AG20443 (cell line): Measurements from ENCODE around the gene RPL36.
"Not testable (repeated sequence)": the region's sequence is repeated elsewhere in the genome, so short reads cannot be mapped to it uniquely, and the experiment has no call there.

Experiments used
- DNase-seq: peaks from one replicate; pipeline ENCODE4 v3.0.0; 2012; ENCODE audit warnings: low spot score, mixed read lengths

The RPL36 gene

GRCh38 chr19:5674714-5675113 is 15.4 kb upstream of the RPL36 start:
- DNase-seq: no peak

- no peak for DNase-seq
These were observed 13.9 kb upstream of the RPL36 start for GRCh38 chr19:5676105-5676771.

- DNase-seq: no peak
These were observed 13.4 kb upstream of the RPL36 start for GRCh38 chr19:5676772-5677105.

GRCh38 chr19:5677136-5677535 is 13.0 kb upstream of the RPL36 start:
- DNase-seq: no peak

- DNase-seq: no peak
These were observed 12.5 kb upstream of the RPL36 start for GRCh38 chr19:5677580-5677979.

- no peak for DNase-seq
These were observed 11.9 kb upstream of the RPL36 start for GRCh38 chr19:5678071-5678718.

- no peak for DNase-seq
These were observed 10.6 kb upstream of the RPL36 start for GRCh38 chr19:5679289-5680083.

- DNase-seq: peak; percentile 56
These were observed 10.0 kb upstream of the RPL36 start for GRCh38 chr19:5680084-5680436.

- peak; percentile 97 for DNase-seq
These were observed 9.4 kb upstream of the RPL36 start, which contains the start of the genes HSD11B1L and MICOS13 for GRCh38 chr19:5680437-5681368. TSS of gene HSD11B1L (plus strand) at chr19:5681027. CDS start at chr19:5684833, 3,806 bp downstream. TSS of gene MICOS13 (minus strand) at chr19:5680516. CDS start at chr19:5680486, 30 bp downstream.

GRCh38 chr19:5681391-5682106 is 8.5 kb upstream of the RPL36 start:
- no peak for DNase-seq

GRCh38 chr19:5682107-5682482 is 8.0 kb upstream of the RPL36 start:
- DNase-seq: no peak

- no peak for DNase-seq
These were observed 6.8 kb upstream of the RPL36 start for GRCh38 chr19:5683177-5683886.

GRCh38 chr19:5684694-5685430 is 5.2 kb upstream of the RPL36 start:
- no peak for DNase-seq

- no peak for DNase-seq
These were observed 3.8 kb upstream of the RPL36 start for GRCh38 chr19:5686326-5686646.

GRCh38 chr19:5686647-5687359 is 3.3 kb upstream of the RPL36 start:
- DNase-seq: peak; percentile 97

GRCh38 chr19:5687360-5688198 is 2.5 kb upstream of the RPL36 start:
- DNase-seq: no peak

GRCh38 chr19:5688262-5688881 is 1.7 kb upstream of the RPL36 start:
- DNase-seq: not testable (repeated sequence)
